ENCODE measurements around the gene PSMA6.
"Not testable (repeated sequence)": the region's sequence is repeated elsewhere in the genome, so short reads cannot be mapped to it uniquely, and the experiment has no call there.

Gene PSMA6

DNA sequence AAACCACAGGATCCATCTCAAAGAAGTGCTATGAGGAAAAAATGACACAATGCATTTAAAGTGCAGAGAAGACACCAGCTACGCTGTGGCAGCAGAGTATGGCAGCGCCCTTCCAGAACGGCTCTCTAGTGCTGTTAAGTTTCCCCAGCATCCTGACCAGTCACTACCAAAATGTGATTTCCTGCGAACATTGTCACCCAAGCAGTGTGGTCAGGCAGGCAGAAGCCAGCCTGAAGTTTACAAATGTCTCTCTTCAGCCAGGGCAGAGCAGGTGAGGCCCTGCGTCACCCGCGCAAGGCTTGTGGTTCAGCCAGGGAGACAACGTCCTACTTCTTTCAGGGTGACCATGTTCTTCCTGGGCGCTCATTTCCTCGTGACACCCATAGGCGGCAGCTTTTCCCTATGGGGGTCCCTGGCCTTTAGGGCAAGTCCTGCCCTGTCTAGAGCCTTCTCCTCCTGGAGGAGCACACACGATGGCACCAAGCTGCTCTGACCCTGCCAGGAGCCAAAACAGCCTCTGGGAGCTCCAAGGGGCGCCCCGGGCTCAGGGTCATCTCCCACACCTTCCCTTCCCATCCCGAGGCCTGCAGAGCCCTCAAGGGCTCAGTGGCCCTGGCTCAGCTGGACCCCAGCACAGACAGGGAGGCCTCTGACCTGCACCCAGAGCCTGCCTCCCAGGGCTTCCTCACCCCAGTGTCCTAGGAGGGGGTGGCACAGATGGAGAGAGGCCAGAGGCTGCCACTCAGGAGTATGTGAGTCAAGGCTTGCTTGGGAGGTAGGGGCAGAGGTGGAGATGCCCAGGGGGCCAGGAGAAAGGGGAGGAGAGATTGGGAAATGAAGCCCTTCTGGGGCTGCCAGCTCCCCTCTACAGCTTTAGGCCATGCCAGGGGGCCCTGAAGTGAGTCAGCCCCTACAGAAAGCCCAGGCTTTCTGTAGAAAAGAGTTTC, 41.9 kb downstream of the PSMA6 start:
- ChIA-PET POLR2A (interaction anchor here (2.1 kb wide), 1 partner anchor 70 kb away, joined by 7 read pairs; the partner anchor contains the start of gene NFKBIA), CTCF (interaction anchor here (1.1 to 1.4 kb wide), 3 partner anchors 12 to 19 kb away, joined by 3 to 6 read pairs (median 6); no protein-coding TSS in a partner anchor)
- no peak for DNase-seq (ENCODE audit: extremely low spot score)
- TF ChIP-seq, protein P1, sequence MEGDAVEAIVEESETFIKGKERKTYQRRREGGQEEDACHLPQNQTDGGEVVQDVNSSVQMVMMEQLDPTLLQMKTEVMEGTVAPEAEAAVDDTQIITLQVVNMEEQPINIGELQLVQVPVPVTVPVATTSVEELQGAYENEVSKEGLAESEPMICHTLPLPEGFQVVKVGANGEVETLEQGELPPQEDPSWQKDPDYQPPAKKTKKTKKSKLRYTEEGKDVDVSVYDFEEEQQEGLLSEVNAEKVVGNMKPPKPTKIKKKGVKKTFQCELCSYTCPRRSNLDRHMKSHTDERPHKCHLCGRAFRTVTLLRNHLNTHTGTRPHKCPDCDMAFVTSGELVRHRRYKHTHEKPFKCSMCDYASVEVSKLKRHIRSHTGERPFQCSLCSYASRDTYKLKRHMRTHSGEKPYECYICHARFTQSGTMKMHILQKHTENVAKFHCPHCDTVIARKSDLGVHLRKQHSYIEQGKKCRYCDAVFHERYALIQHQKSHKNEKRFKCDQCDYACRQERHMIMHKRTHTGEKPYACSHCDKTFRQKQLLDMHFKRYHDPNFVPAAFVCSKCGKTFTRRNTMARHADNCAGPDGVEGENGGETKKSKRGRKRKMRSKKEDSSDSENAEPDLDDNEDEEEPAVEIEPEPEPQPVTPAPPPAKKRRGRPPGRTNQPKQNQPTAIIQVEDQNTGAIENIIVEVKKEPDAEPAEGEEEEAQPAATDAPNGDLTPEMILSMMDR (IDR thresholded peaks at IDR 0.05; ENCODE audit: control extremely low read depth, extremely low read depth, low read depth, missing control alignments) = no peak

DNA sequence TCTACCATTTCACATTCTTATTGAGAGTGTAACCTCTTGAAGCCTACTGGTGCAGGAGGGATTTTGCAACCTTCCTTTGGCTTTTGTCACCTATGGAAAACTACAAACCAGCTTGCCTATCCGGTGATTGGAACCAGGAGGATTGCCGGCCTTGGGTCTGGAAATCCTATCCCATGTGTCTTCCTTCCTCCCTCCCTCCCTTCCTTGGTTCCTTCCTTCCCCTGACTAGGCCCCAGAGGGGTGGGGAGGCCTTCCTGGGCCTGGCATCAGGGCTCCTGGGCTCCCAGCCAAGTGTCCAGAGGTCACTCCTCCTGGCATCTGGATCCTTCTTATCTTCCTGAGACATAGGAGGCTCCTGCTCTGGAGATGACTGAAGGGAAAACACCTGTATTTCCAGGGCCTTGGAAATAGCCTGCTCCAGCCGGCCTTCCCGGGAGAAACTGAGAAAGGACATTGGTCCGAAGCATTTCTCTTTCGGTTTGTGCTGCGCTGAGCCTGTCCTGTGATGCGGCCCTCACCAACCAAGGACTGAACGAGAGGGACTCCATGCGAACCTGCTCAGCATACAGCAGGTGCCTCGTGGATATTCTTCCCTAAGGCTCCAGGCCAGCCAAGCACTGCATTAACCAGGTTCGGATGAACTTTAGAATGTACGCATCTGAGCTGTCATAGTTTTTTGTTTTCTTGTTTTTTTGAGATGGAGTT, 43.4 kb downstream of the PSMA6 start:
- DNase-seq (ENCODE audit: extremely low spot score) = no peak
- CTCF ChIA-PET = no interaction called here
- TF ChIP-seq, protein P1 (IDR thresholded peaks at IDR 0.05; ENCODE audit: control extremely low read depth, extremely low read depth, low read depth, missing control alignments) = no peak
- POLR2A ChIA-PET = no interaction called here

DNA sequence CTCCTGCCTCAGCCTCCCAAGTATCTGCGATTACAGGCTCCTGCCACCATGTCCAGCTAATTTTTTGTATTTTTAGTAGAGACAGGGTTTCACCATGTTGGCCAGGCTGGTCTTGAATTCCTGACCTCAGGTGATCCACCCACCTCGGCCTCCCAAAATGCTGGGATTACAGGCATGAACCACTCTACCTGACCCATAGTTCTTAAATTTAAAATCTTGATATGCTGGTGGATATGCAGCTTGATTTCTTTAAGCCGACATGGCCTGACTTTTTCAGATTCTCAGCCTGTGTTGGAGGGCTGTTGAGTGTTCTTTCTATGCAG, 44.0 kb downstream of the PSMA6 start:
- CTCF ChIA-PET; POLR2A ChIA-PET; DNase-seq (ENCODE audit: extremely low spot score): not testable (repeated sequence)

- CTCF ChIA-PET = no interaction called here
- POLR2A ChIA-PET = no interaction called here
- TF ChIP-seq, protein P1 (IDR thresholded peaks at IDR 0.05; ENCODE audit: control extremely low read depth, extremely low read depth, low read depth, missing control alignments) = no peak
- DNase-seq (ENCODE audit: extremely low spot score) = no peak
These were observed 44.5 kb downstream of the PSMA6 start for GRCh38 chr14:35336494-35337268.

GRCh38 chr14:35337269-35338255, 45.4 kb downstream of the PSMA6 start:
- TF ChIP-seq, protein P1 (IDR thresholded peaks at IDR 0.05; ENCODE audit: control extremely low read depth, extremely low read depth, low read depth, missing control alignments) = no peak
- CTCF ChIA-PET = interaction anchor here (1.3 kb wide), 1 partner anchor 7 kb away, joined by 3 read pairs; no protein-coding TSS in a partner anchor
- no peak for DNase-seq (ENCODE audit: extremely low spot score)
- POLR2A ChIA-PET = no interaction called here

- TF ChIP-seq, protein P1 (IDR thresholded peaks at IDR 0.05; ENCODE audit: control extremely low read depth, extremely low read depth, low read depth, missing control alignments) = no peak
- POLR2A ChIA-PET = interaction anchor here (0.9 to 1.6 kb wide), 2 partner anchors 63 to 65 kb away, joined by 3 to 8 read pairs; partner anchors contain the start of gene NFKBIA
- CTCF ChIA-PET = interaction anchor here (0.9 to 1.5 kb wide), 8 partner anchors 9 to 198 kb away, joined by 3 to 6 read pairs (median 4); no protein-coding TSS in a partner anchor
- no peak for DNase-seq (ENCODE audit: extremely low spot score)
These were observed 46.7 kb downstream of the PSMA6 start for GRCh38 chr14:35338731-35339405.

Data from GM10248 (cell line).